Pericardium fibroblast (primary cell): ENCODE results near the gene HIGD1C. TPM values are rescaled to one million over a fixed set of nuclear protein-coding genes. Genes with fewer than 3 reads are reported as not detected.

ENCODE experiments used
- total RNA-seq: library from RNA; depleted of rRNA; stranded (reverse); fragments of >200 nt; gene quantifications from 2 replicates; pipeline ENCODE4 v1.2.3, GENCODE V29; 2015

The HIGD1C gene
- not detected in 2 replicates for total RNA-seq

DNA sequence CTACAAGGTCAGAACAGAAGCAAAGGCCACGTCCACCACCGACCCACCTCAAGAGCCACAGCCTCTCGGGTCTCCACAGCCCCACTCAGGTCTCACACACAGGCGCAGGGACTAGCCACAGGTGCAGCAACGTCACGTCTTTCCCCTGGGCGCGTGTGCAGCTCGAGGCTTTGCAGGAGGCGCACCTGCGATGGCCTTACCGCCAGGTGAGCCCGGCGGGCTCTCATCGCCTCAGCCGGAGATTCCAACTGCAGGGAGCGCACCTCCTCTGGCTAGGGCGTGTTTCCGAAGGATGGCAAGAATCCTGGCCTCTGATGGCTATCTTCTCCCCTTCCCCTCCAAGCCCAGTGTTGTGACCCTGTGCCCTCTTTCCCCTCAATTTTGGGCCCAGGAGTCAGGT lies at the start of gene HIGD1C:
HIGD1C (plus strand) TSS at position 35 of the 400 bp plus-strand sequence. CDS start 1,455 bp downstream, outside the sequence.

Other genes starting within 250 kb of the HIGD1C start
- 19.3 and 19.9 TPM in 2 replicates for gene ATF1, start 188.4 kb upstream of the HIGD1C start, total RNA-seq
- gene TMPRSS12, start 109.6 kb upstream of the HIGD1C start, total RNA-seq = not detected in 2 replicates
- 14.4 and 19.3 TPM in 2 replicates for gene SLC11A2, start 73.8 kb downstream of the HIGD1C start, total RNA-seq
- 43.2 and 46.1 TPM in 2 replicates for gene LETMD1, start 95.8 kb downstream of the HIGD1C start, total RNA-seq
- 16.3 and 18.4 TPM in 2 replicates for gene CSRNP2, start 131.1 kb downstream of the HIGD1C start, total RNA-seq
- 8.4 and 8.6 TPM in 2 replicates for gene TFCP2, start 220.6 kb downstream of the HIGD1C start, total RNA-seq